Coronary artery (tissue), 2 donors: ENCODE measurements around the gene CDK14.

Experiments used
- DNase-seq: peaks from one replicate; pipeline ENCODE4 v3.0.0-alpha.2; 2017; ENCODE audit warnings: low spot score
- H3K27ac ChIP-seq, 2 donors: fragments of 200-600 bp; sonication (generic); one replicate each; pipeline ENCODE4 v1.5.1; 2016 to 2019
- H3K4me3 ChIP-seq: fragments of 200-600 bp; sonication (generic); 2 replicates; pipeline ENCODE4 v1.5.1; 2016; ENCODE audit warnings: mild to moderate bottlenecking, moderate library complexity
- CTCF ChIP-seq: fragments of 200-600 bp; sonication (generic); IDR thresholded peaks from one replicate; pipeline ENCODE4 v1.5.1; 2019; ENCODE audit warnings: antibody characterized with exemption

CDK14 gene

GRCh38 chr7:91239171-91239604, 643.1 kb downstream of the CDK14 start:
- no peak for DNase-seq
- no peak overlapping the region for H3K4me3 ChIP-seq
- no peak for TF ChIP-seq CTCF
- H3K27ac ChIP-seq, result no peak overlapping the region

- Histone ChIP-seq H3K27ac (no peak overlapping the region), H3K4me3 (no peak overlapping the region)
Measured at GRCh38 chr7:91239772-91240171, 643.7 kb downstream of the CDK14 start.

GRCh38 chr7:91240376-91240941, 644.3 kb downstream of the CDK14 start:
- Histone ChIP-seq H3K4me3 (no peak overlapping the region), H3K27ac (peak overlapping the region in 1 of 2 donors; percentile 34)
- TF ChIP-seq CTCF, result no peak
- DNase-seq, result no peak

More at GRCh38 chr7:91239772-91240171, 643.7 kb downstream of the CDK14 start:
- DNase-seq, result no peak
- no peak for TF ChIP-seq CTCF

- Histone ChIP-seq H3K27ac (no peak overlapping the region), H3K4me3 (no peak overlapping the region)
- DNase-seq, result no peak
- TF ChIP-seq CTCF, result no peak
Measured at GRCh38 chr7:91242097-91242844, 646.1 kb downstream of the CDK14 start.

GRCh38 chr7:91243591-91244301, 647.6 kb downstream of the CDK14 start:
- no peak overlapping the region for H3K4me3 ChIP-seq
- no peak for DNase-seq
- no peak for TF ChIP-seq CTCF
- no peak overlapping the region for H3K27ac ChIP-seq

GRCh38 chr7:91247500-91247899, 651.4 kb downstream of the CDK14 start:
- no peak overlapping the region for H3K4me3 ChIP-seq
- DNase-seq, result no peak
- no peak for TF ChIP-seq CTCF
- H3K27ac ChIP-seq, result no peak overlapping the region
